ENCODE measurements around the gene TSNAXIP1.
A peak's percentile ranks its signal among the peaks of the same experiment; 100 is the strongest.

Gene TSNAXIP1

GRCh38 chr16:67806428-67807147, at the start of gene TSNAXIP1, which contains the start of gene RANBP10:
TSS of gene TSNAXIP1 (plus strand) at chr16:67806889. CDS start at chr16:67807150, 261 bp downstream.
TSS of gene RANBP10 (minus strand) at chr16:67806560. CDS start at chr16:67806536, 24 bp downstream.
- DNase-seq (ENCODE audit: low read depth) = peak; percentile 100

- no peak for DNase-seq (ENCODE audit: low read depth)
Measured at GRCh38 chr16:67758006-67758405, 48.7 kb upstream of the TSNAXIP1 start.

DNA sequence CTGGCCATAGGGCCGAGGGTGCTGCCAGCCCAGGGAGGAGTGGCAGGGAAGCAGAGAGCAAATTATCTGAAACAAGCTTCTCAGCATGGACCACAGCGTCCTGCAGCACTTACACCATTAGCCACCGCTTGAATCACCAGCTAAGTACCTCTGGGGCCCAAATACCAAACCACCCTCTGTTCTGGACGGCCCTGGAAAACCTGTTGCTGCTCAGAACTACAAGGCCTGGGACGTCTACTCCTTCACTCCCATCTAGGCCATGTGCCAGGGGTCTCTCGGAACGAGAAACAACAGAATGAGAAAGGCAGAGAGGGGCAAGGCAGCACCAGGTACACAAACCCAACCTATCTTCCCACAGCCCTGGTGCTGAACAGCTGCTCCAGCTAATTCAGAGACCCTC, 47.7 kb upstream of the TSNAXIP1 start:
- no peak for DNase-seq (ENCODE audit: low read depth)

- no peak for DNase-seq (ENCODE audit: low read depth)
Measured at GRCh38 chr16:67760206-67760955, 46.3 kb upstream of the TSNAXIP1 start.

GRCh38 chr16:67760956-67761230, 45.8 kb upstream of the TSNAXIP1 start:
- DNase-seq (ENCODE audit: low read depth) = no peak

GRCh38 chr16:67761924-67762323, 44.8 kb upstream of the TSNAXIP1 start:
- DNase-seq (ENCODE audit: low read depth) = no peak

DNA sequence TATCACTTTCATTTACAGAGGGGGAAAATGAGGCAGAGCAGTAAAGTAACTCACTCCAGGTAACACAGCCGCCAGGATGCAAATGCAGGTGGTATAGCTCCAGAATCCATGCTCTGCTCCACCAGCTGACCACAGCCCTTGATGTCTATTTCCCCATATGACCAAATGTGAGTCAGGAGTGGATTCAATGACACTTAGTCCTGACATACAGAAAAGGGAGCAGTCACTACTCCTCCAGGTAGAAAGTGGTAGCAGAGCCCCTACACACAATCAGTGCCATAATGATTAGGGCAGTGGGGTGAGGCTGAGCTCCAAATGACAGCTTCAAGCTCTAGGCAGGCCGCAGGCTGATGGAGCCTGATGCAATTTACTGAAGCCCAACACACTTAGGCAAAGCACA, 44.3 kb upstream of the TSNAXIP1 start:
- no peak for DNase-seq (ENCODE audit: low read depth)

DNA sequence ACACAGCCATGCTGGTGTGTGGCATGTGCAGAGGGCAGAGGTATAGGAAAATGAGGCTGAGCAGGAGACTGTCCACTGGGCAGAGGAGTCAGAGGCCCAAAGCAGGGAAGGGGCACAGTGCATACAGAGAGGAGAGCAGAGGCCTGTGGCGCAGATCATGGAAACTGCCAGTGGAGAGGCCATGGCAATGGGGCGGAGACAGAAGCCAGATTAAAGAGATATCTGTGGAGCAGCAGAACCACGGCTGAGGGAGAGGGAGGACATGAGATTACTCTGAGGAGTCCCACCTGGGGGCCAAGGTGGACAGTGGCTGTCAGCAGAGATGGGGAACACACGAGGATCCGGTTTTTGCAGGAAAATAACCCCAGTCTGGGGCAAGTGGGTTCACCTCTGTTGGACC, 43.6 kb upstream of the TSNAXIP1 start:
- no peak for DNase-seq (ENCODE audit: low read depth)

DNA sequence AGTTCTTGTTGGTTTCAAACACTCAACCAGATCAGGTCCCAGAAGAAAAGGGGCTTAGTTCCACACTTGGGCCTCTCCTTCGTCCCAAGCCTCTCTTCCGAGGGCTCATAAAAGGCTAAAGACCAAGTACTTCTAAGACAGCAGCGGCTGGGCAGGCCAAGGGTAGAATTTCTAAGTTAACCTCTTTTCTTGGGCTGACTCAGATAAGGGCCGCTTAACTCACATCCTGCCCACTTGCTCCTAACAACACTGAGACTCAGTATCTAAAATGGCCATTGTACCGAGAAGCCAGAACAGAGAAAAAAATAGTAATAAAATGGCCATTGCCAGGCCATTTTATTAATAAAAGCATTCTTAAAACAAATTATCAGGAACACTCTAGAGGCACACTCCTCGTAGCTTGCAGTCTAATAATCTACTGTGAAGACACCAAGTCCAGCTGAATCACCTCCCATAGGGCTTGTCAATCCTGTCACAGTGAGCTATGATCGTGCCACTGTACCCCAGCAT, 42.5 kb upstream of the TSNAXIP1 start:
- DNase-seq (ENCODE audit: low read depth) = no peak

- DNase-seq (ENCODE audit: low read depth) = no peak
Measured at GRCh38 chr16:67766291-67766690, 40.4 kb upstream of the TSNAXIP1 start.

GRCh38 chr16:67767953-67768352, 38.7 kb upstream of the TSNAXIP1 start:
- peak; percentile 54 for DNase-seq (ENCODE audit: low read depth)

- no peak for DNase-seq (ENCODE audit: low read depth)
Measured at GRCh38 chr16:67770346-67770991, 36.2 kb upstream of the TSNAXIP1 start.

DNA sequence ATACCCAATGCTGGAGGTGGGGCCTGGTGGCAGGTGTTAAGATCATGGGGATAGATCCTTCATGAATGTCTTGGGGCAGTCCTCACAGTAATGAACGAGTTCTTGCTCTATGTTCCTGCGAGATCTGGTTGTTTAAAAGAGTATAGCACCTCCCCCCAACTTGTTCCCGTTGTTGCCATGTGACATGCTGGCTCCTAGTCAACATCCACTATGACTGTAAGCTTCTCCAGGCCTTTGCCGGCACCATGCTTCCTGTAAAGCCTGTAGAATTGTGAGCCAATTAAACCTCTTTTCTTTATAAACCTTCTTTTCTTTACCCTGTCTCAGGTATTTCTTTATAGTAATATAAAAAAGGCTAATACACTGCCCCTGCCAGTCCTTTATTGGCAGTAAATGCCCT, 33.6 kb upstream of the TSNAXIP1 start:
- DNase-seq (ENCODE audit: low read depth) = no peak

DNA sequence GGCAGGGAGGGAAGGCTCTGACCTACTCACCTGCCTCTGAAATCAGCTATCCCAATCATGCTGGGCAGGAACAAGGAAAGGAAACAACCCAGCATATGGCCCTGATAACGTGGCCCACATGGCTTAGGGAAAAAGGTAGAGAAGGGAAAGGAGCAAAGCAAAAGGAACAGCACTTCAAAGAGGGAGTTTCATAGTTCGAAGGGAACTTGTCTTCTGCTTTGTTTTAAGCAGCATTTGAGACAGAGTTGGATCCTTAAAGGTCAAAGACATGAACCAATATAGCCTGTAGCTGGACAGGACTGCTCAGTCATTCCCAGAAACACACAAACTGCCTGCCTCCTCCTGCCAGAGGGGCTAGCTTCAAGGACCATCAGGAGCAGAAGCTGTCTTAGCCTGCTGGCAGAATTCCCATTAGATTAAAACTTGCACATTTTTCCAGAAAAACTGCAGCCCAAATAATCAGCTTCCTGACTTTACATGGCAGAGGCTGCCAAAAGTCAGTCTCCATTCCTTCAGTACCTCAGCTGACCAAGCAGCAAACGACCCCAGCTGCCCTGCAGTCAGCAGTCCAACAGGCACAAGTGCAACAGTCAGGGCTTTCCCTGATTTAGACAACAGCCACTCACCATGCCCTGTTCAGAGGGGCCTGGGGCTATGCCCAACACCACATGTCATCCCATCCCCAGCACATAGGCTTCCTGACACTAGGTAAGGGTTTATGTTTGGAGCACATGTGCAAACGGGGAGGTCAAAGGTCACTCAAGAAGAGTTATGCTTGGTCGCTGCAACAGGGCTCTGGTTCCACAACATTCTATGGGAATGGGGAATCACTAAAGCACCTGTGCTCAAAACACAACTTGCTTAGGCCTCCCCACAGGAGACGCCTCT, 32.9 kb upstream of the TSNAXIP1 start:
- no peak for DNase-seq (ENCODE audit: low read depth)

DNA sequence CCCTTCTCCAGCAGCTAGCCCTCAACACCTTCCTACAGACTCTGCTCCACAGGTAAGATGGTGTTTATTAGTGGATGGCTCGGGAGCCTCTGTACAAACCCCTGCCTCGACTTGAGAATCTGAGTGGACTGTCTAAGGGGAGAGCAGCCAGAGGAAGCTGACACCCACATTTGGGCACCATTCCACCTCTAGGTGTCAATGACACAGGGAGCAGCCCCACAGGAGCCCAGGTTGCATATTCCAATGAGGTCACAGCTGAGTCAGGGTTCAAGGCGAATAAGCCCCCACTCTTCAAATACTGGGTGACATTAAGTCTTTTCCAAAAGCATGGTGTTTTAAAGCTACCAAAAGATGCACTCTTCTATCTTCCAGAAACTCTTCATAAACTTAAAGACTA, 32.2 kb upstream of the TSNAXIP1 start:
- no peak for DNase-seq (ENCODE audit: low read depth)

GRCh38 chr16:67775273-67775672, 31.4 kb upstream of the TSNAXIP1 start:
- no peak for DNase-seq (ENCODE audit: low read depth)

- DNase-seq (ENCODE audit: low read depth) = no peak
Measured at GRCh38 chr16:67779256-67780014, 27.3 kb upstream of the TSNAXIP1 start.

- no peak for DNase-seq (ENCODE audit: low read depth)
Measured at GRCh38 chr16:67780847-67781564, 25.7 kb upstream of the TSNAXIP1 start.

GRCh38 chr16:67781565-67781921, 25.1 kb upstream of the TSNAXIP1 start:
- no peak for DNase-seq (ENCODE audit: low read depth)

- DNase-seq (ENCODE audit: low read depth) = no peak
Measured at GRCh38 chr16:67782567-67783352, 23.9 kb upstream of the TSNAXIP1 start.
